ENCODE data around the gene C8B.

DNA sequence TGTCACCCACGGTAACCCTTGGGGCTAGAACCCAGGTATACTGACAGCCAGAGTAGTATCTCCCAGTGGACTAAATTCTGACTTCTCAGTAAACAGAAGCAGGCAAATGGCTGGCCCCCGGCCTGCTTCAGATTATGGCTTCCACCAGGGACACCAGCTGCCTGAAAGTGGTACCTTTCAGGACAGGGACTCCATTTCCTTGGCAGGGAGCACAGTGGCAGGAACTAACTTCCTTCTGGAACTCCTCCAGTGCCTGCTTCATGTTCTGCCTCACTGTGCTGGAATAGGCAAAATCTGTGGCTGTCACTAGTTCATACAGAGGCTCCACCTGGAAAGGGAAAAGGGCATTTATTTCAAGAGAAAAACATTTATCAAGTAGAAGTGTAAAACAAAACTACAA is 32.7 kb downstream of the C8B start:
- TF ChIP-seq, protein P1, sequence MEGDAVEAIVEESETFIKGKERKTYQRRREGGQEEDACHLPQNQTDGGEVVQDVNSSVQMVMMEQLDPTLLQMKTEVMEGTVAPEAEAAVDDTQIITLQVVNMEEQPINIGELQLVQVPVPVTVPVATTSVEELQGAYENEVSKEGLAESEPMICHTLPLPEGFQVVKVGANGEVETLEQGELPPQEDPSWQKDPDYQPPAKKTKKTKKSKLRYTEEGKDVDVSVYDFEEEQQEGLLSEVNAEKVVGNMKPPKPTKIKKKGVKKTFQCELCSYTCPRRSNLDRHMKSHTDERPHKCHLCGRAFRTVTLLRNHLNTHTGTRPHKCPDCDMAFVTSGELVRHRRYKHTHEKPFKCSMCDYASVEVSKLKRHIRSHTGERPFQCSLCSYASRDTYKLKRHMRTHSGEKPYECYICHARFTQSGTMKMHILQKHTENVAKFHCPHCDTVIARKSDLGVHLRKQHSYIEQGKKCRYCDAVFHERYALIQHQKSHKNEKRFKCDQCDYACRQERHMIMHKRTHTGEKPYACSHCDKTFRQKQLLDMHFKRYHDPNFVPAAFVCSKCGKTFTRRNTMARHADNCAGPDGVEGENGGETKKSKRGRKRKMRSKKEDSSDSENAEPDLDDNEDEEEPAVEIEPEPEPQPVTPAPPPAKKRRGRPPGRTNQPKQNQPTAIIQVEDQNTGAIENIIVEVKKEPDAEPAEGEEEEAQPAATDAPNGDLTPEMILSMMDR (IDR thresholded peaks at IDR 0.05; ENCODE audit: low read depth, low read length, poor library complexity, severe bottlenecking) = no peak
- TF ChIP-seq EZH2phosphoT487 (IDR thresholded peaks at IDR 0.05; ENCODE audit: borderline replicate concordance, low read length) = no peak

Data from DOHH2 (cell line).